Lower lobe of right lung (tissue), 2 donors: ENCODE results near the gene APCDD1. TPM values are rescaled to one million over a fixed set of nuclear protein-coding genes. Genes with fewer than 3 reads are reported as not detected.

ENCODE experiments used
- ATAC-seq, 2 donors: fragments of 200-7000 bp; cut with Tn5 transposase; one replicate each; pipeline ENCODE4 v1.9.1; 2020 to 2022; ENCODE audit warnings: mild to moderate bottlenecking in 2 of 2, moderate library complexity in 2 of 2
- DNase-seq: peaks from one replicate; pipeline ENCODE4 v3.0.0-alpha.2; 2020
- H3K27ac ChIP-seq: fragments of 200-600 bp; one replicate; pipeline ENCODE4 v1.8.0; 2022
- H3K27me3 ChIP-seq: fragments of 200-600 bp; one replicate; pipeline ENCODE4 v1.8.0; 2022; ENCODE audit warnings: low read depth
- H3K36me3 ChIP-seq: fragments of 200-600 bp; one replicate; pipeline ENCODE4 v1.8.0; 2022; ENCODE audit warnings: mild to moderate bottlenecking
- H3K4me1 ChIP-seq: fragments of 200-600 bp; one replicate; pipeline ENCODE4 v1.8.0; 2022
- H3K4me3 ChIP-seq: fragments of 200-600 bp; one replicate; pipeline ENCODE4 v1.8.0; 2022; ENCODE audit warnings: mild to moderate bottlenecking
- H3K9me3 ChIP-seq: fragments of 200-600 bp; one replicate; pipeline ENCODE4 v1.8.0; 2022
- intact Hi-C: fragments of 100-400 bp; cut with DNase I; formaldehyde crosslinking; loops from one replicate; pipeline ENCODE4 v1.11.0; 2022
- total RNA-seq: library from RNA; stranded (reverse); fragmentation: NEBNext Ultra II Directional; extraction: Animal tissue kit (Norgen Biotek cat#: 25700); gene quantifications from one replicate; pipeline ENCODE4 v1.2.1, GENCODE V29; 2021
- TF ChIP-seq, protein P1 (sequence below): fragments of 200-600 bp; IDR thresholded peaks from one replicate; pipeline ENCODE4 v1.8.0; 2022; ENCODE audit warnings: antibody characterized with exemption, mild to moderate bottlenecking
- donor health status: DM: no; HTN: yes; CAD: no; lungs with severe emphysema.

APCDD1 gene
- total RNA-seq, 1 donor from 2014 or later, result 33.4 TPM

DNA sequence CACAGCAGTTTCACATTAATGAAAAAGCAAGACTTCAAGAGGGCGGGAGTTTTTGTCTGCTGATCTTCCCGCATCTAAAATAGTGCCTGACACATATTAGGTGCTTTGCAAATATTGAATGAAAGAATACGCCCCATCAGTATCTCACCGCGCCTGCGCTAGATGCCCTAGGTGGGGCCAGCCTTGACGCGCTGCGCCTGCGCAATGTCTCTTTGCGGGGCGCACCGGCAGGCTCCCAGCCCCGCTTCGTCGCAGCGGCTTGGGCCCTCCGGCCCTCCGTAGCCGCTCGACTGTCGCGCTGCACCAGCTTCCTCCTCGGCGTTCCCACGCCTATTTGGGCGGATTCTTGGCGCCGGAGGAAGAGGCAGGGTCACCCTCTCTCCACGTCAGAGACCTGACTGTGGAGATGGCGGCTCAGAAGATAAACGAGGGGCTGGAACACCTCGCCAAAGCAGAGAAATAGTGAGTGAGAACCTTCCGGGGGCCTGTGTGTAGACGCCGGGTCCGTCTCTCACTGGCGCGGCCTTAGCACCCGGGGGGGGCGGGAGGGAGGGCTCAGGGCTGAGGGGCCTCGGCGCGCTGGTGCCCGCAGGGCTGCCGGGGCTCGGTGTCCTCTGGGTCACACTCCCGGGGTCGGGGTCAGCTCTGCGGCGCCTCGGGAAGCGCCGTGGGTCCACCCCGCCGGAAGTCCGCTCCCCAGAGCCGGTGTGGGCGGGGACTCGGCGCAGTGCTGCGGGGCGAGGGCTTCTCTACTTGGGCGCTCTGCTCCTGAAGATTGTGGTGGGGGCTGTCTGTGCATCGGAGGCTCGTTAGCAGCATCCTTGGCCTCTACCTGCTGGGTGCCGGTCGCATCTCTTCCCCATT is 71.5 kb downstream of the APCDD1 start, which contains the start of gene NAPG:
Gene NAPG (plus strand): TSS at position 331 of the 864 bp plus-strand sequence. CDS start 76 bp downstream, at position 407.
- Histone ChIP-seq H3K36me3 (no peaks in the 10 kb centered on the region), H3K9me3 (no peaks in the 10 kb centered on the region), H3K27ac (peak within 1 kb of the TSS; percentile 96), H3K4me1 (peaks cover 49% of the 10 kb centered on the region), H3K4me3 (peak within 1 kb of the TSS; percentile 94), H3K27me3 (no peaks in the 10 kb centered on the region)
- peak; percentile 94 for DNase-seq
- peak; percentile 96 to 98 for ATAC-seq
- TF ChIP-seq, protein P1, sequence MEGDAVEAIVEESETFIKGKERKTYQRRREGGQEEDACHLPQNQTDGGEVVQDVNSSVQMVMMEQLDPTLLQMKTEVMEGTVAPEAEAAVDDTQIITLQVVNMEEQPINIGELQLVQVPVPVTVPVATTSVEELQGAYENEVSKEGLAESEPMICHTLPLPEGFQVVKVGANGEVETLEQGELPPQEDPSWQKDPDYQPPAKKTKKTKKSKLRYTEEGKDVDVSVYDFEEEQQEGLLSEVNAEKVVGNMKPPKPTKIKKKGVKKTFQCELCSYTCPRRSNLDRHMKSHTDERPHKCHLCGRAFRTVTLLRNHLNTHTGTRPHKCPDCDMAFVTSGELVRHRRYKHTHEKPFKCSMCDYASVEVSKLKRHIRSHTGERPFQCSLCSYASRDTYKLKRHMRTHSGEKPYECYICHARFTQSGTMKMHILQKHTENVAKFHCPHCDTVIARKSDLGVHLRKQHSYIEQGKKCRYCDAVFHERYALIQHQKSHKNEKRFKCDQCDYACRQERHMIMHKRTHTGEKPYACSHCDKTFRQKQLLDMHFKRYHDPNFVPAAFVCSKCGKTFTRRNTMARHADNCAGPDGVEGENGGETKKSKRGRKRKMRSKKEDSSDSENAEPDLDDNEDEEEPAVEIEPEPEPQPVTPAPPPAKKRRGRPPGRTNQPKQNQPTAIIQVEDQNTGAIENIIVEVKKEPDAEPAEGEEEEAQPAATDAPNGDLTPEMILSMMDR, result no peak
- intact Hi-C loops, result no loop called here

DNA sequence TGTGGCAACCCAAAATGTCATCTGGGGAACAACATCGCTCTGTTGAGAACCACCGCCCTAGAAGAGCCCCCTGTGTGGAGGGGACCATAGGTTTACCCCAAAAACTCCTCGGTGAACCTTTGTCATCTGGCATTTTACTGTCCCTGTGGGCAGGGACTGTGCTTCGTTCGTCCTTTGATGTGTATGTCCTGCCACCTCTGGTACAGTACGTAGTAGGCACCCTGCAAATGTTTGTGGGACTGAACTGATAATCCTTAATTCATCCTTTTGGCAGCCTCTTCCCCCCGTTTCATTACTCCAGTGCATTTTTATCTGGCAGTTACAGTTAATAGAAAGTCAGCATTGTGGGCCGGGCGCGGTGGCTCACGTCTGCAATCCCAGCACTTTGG is 72.1 kb downstream of the APCDD1 start:
- no peak for DNase-seq
- Histone ChIP-seq H3K4me1 (peaks cover 55% of the 10 kb centered on the region), H3K36me3 (no peaks in the 10 kb centered on the region), H3K27me3 (no peaks in the 10 kb centered on the region), H3K4me3 (peak overlapping the region; percentile 94), H3K27ac (peak overlapping the region; percentile 96), H3K9me3 (no peaks in the 10 kb centered on the region)
- TF ChIP-seq, protein P1, result no peak
- intact Hi-C loops, result no loop called here
- ATAC-seq, result peak; percentile 7 to 15

- no peak overlapping the region for H3K4me3 ChIP-seq
- intact Hi-C loops, result no loop called here
- ATAC-seq (no peak), DNase-seq (no peak)
- TF ChIP-seq, protein P1, result no peak
- no peak overlapping the region for H3K27ac ChIP-seq
- H3K4me1 ChIP-seq, result peaks cover 57% of the 10 kb centered on the region
- H3K9me3 ChIP-seq, result no peaks in the 10 kb centered on the region
- H3K27me3 ChIP-seq, result no peaks in the 10 kb centered on the region
- H3K36me3 ChIP-seq, result no peaks in the 10 kb centered on the region
Observed at GRCh38 chr18:10528439-10528838, 74.0 kb downstream of the APCDD1 start.

DNA sequence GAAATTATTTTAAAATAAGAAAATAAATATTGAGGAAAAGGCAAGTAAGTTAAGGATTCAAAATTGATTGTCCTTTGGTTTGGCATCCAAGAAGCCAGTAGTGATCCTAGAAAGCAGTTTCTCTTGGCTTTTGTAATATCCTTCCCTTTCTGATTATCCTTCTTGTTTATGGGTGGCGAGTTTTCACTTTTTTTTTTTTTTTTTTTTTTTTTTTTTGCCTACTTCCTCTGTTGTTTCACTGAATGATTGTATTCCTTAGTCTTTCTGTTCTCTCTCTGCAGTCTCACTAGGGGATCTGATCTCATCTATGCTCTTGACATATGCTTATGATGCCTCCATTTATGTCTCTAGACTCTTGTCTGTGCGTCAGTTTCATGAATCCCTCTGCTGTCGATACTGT is 75.6 kb downstream of the APCDD1 start:
- DNase-seq, result no peak
- ATAC-seq, result no peak
- H3K27ac ChIP-seq, result peak overlapping the region; percentile 7

DNA sequence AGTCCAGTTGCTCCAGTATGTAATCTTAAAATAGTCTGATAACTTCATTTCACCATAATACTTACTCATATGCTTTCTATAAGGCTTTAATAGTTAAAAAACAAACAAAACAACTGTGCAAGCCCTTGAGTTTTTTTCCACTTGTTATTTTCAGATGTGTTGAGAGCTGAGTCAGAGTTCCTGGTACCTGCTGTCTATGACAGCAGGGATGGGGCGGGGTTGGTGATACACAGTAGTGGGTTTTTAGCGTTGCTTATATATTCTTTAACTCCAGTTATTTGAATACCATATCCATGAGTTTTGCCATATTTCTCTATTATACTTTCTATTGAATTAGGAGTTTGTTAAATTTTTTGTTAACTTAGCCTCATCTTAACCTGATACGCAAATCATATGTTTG is 76.4 kb downstream of the APCDD1 start:
- no peaks in the 10 kb centered on the region for H3K27me3 ChIP-seq
- TF ChIP-seq, protein P1, result no peak
- H3K27ac ChIP-seq, result peak overlapping the region; percentile 7
- H3K4me3 ChIP-seq, result no peak overlapping the region
- no peaks in the 10 kb centered on the region for H3K9me3 ChIP-seq
- intact Hi-C loops, result no loop called here
- DNase-seq, result no peak
- peak; percentile 27 to 46 for ATAC-seq
- H3K36me3 ChIP-seq, result peaks cover 2% of the 10 kb centered on the region
- peaks cover 48% of the 10 kb centered on the region for H3K4me1 ChIP-seq

More for the DNA sequence above, 75.6 kb downstream of the APCDD1 start:
- Histone ChIP-seq H3K4me1 (peaks cover 55% of the 10 kb centered on the region), H3K4me3 (no peak overlapping the region), H3K36me3 (no peaks in the 10 kb centered on the region), H3K9me3 (no peaks in the 10 kb centered on the region), H3K27me3 (no peaks in the 10 kb centered on the region)
- TF ChIP-seq, protein P1, result no peak
- intact Hi-C loops, result no loop called here
